Urothelium cell line (cell line): ENCODE measurements around the gene RELL1.
A peak's percentile ranks its signal among the peaks of the same experiment; 100 is the strongest.
"Not testable (repeated sequence)": the region's sequence is repeated elsewhere in the genome, so short reads cannot be mapped to it uniquely, and the experiment has no call there.

Experiments used
- DNase-seq: peaks from one replicate; pipeline ENCODE4 v3.0.0; 2011; ENCODE audit warnings: low spot score, mixed read lengths
- FAIRE-seq: peaks from 2 replicates; lab custom pipeline; 2011; peaks lifted over from hg19 to GRCh38; lab: Jason Lieb, UNC

RELL1 gene

DNA sequence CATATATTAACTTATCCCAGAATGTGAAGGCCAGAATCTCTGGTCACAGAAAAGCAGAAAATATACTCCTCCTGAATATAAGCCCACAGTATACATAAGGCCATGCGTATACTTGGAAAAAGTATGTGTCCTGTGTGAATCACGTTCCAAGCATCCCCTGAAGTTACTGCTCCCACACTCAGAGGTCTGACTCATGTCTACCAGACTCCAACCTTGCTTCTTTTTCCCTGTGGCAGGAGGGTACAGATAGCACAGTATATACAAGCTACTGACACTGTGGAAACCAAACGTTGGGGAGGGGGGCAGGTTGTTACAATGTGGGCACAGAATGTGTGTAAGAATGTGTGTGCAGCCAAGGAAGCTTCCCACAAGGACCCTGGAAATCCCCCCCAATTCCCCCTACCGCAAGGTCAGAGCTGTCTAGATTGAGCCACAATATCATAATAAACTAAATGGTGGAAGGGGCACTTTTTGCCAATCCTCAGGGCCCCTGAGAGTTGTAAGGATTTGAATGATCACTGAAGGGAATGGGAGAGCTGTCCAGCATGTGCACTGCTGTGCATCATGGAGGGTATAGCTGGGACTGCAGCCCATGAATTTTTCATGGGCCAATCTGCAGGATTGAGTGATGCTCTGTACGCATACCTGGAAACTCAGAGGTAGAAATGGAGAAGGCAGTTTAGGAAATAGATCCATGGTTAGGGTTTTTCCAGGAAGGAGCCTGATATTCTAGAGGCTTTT is 7.4 kb upstream of the RELL1 start:
- DNase-seq (peak; percentile 77), FAIRE-seq (peak; percentile 84)

DNA sequence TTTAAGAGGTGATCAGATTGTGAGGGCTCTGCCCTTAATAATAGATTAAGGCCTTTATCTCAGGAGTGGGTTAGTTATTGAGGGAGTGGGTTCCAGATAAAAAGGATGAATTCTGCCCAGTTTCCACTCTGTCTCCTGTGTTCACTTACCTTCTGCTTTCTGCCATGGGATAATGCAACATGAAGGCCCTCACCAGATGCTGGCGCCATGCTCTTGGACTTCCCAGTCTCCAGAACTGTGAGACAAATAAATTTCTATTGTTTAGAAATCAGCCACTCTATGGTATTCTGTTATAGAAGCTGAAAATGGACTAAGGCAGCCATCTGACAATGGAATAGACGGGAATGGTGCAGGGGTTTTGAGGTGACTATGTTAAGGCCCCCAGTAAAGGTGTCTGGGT is 6.9 kb upstream of the RELL1 start:
- FAIRE-seq (no peak), DNase-seq (no peak)

DNA sequence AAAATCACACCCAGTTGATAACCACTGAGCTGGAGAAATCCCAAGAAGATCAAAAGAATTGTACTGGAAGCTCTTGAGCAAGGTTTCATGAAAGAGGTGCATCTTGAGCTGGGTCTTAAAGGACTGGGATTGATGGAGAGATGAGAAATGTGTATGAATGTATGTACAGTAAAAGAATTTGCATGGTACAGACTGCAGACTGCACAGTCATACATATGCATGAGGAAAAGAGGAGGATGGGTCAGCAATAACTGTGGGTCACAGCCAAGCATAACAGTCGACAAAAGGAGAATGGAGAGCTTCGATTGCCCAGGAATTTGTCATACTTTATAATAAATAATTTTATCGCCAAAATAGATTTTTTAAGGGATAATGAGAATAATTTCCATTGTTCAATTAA is 4.8 kb upstream of the RELL1 start:
- DNase-seq (no peak), FAIRE-seq (no peak)

DNA sequence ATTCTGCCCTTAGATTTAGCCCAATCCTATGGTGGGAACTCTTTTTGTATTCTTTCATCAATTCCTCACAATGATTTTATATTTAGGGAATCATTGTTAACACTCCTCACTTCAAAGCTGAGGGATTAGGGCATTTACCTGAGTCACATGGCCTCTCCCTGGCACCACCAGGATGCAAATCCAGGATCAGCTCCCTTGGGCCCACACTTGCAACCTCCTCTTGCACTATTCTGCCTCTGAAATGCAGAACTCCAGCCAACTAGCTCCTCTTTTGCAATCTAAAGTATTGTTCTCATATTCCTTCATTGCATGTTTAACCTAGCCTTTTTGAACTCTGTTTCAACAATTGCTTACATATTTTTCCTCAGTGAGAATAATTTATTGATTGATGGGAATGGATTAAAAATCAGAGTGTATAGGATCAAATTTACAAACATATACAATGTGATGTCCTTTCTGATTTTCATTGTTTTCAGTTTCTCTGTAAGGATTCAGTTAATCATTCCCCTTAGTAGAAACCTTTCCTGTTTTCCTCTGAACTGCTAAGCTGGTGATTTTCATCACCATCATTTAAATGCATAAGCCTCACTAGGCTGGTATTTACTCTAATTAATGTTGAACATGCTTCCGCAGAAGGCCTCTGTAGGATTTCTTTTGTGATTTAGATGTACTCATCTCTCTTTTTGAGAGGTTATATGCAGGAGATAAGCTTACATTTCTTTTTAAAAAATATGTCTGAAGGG is 3.3 kb upstream of the RELL1 start:
- no peak for DNase-seq
- no peak for FAIRE-seq

DNA sequence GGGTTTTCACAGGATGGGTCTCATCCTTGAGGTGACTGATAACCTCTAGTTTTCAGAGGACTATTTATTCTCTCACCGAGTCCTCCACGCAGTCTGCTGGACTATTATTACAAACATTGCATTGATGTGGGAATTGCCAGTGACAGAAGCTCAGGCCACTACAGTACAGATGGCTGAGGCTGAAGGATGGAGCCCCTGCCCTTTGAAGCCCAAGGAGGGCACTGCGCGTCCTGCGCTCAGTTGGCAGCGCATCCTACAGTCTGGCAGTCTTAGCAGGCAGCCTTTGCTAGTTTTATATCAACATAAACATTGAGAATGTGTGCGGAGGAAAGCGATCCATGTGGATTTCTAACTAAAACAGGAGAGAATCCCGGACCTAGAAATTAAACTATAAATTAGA is 1.5 kb upstream of the RELL1 start:
- DNase-seq, result no peak
- no peak for FAIRE-seq

DNA sequence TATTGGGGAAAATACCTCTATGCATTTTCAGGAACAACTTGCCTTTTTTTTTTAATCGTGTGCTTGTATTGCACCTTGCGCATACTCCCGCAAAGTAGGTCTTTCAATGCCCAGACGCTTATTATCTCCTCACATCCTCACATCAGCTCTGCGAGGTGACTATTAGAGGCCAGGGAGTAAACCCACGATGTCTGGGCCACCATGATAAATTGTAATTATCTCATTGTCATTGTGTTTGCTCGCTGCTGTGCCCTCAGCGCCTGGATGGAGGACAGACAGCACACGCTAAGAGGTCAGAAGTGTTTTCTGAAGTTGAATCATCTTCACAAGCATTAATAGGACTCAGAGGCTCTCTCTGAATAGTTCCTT is 1.0 kb upstream of the RELL1 start:
- no peak for DNase-seq
- FAIRE-seq, result no peak

DNA sequence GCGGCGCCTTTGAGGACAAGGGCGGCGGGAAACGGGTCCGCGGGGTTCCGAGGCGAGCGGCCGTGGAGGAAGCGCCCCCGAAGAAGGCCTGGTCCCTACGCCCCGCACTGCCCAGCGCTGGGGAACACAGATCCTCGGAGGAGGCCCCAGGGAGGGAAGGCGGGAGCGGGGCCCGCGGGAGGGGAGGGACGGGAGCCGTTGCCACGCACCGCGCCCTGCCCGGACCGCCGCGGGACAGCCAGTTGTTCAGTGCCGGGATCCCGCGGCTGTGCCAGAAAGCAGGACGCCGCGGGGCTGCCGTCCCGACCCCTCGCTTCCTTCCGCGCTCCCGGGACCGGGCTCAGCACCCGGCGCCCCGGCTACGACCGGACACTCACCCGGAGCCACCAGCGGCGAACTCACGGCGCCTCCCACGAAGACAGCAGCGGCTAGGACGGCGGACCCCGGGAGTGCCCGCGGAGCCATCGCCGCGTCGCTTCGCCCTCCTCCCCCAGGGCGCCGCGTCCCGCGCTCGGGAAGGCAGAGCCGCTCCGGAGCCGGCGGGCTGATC is 278 bp downstream of the RELL1 start:
- peak; percentile 56 for DNase-seq
- no peak for FAIRE-seq

DNA sequence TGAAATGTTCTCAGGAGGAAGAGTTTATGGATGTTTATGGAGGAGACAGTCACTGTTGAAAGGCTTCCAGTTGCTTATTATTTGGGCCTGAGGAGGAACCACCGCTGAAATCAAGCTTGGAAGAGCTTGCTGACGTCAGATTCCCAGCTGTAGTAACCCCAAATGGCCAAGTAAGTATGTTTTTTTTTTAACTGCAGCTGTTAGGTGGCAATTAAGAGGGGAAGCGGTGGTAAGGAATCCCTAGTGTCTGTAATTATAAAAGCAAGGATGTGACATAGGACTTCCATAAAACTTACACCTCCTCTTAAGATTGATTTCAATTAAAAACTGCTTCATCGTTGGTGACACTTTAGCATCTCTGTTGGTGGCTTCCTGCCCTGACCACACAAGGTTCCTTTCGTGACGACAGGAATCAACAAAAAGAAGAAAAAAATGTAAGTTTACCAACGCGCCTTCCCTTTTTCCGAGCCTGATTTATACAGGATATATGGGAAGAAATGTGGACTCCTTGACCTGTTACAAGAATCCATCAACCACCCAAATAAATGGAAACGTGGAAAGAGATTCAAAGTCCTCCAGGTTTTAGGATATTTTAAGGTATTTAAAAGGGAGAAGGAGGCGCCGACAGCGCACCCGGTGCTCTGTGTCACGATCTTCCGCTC is 884 bp downstream of the RELL1 start:
- FAIRE-seq (no peak), DNase-seq (no peak)

DNA sequence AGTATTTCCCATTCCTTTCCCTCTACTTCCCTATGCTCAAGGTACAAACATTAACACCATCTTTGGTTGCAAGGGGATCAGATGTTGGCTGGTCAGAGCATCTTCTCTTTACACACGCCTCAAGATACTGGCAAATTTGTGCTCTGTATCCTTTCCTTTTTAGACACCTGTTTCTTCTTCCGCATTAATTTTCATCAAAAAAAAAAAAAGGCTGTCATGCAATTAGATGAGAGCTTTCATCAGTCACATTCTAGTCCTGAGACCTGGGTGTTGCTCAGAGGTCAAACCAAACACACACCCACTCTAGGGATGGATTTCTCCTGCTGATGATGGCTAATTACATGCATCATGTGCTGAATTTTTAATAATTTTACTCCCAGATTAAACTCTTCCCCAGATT is 2.0 kb downstream of the RELL1 start:
- DNase-seq (no peak), FAIRE-seq (no peak)

DNA sequence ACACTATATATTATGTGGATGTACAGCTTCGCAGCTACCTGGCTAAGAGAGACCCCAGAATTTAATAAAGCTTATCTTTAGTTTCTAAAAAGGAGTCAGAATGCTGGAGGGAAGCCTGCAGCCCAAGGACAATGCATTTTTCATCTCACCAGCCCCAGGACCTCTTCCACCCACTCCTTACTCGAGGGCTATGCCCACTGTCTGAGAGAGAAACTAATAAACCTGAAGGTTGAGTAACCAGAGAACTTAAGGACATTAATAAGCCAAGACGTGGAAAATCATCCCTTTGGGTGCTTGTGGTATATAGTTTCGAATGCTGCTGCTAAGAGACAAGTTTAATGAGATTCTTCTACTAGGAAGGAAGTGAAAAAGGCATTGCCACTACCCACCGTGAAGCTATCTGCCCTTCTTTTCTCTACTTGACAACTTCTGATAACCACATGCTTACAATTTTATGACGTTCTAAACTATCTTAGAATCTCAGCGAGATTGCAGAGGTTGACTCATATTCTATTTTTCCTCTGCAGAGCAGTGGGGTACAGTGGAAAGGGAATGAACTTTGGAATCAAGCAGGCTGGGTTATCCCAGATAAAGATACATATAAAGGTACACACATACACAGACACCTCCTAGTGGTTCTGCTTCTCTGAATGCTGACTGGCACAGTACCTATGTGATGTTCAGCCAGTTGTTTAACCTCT is 3.3 kb downstream of the RELL1 start:
- no peak for DNase-seq
- FAIRE-seq, result no peak

DNA sequence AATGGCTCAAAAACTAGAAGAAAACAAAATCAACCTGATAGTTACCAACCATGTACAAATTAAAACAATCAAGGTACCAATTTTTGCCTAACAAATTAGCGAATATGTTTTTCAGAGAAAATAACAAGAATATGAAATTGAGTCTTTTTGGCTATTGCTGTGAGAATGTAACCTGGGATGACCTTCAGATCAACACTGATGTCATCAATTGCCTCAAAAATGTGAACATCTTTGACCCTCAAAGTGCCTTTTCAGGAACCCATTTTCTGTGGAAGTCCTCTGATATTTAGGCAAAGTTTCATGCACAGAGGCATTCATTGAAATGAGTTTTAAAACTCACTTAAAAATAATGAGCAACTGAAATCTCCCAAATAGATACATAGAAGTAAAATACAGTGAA is 6.1 kb downstream of the RELL1 start:
- FAIRE-seq, result no peak
- no peak for DNase-seq

DNA sequence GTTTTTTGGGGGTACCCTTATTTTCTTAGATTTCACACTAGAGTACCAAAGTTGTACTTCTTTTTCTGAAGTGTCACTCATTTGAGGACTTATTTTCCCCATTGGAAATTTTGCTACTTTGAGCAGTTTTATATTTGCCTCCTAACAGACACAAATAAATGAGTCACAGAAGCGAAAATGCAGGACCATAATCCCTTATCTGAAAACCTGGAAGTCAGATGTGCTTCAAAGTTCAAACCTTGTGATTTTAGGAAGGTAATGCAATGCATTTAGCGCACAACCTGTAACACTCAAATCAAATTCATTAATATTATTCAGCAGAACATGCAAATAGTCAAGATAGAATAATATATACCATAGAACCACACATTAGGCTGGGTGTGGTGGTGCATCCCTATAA is 6.9 kb downstream of the RELL1 start:
- DNase-seq (no peak), FAIRE-seq (no peak)

DNA sequence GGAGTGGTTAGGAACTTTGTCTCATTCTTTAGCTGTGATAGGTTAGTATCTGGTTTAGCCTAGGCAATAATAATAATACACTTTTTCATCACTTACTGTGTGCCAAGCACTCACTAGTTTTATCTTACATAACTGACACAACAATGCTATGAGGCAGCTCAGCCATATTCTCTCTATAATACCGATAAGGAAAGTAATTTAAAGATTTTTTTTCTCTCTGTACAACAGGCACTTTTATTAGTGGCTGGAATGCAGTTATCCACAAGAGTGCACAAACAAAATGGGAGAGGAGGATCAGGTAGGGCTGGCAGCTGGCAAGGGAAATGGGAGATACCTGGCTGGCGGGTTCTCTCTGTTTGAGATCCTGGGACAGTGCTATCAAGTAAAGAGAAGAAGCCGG is 7.6 kb downstream of the RELL1 start:
- DNase-seq, result no peak
- no peak for FAIRE-seq

DNA sequence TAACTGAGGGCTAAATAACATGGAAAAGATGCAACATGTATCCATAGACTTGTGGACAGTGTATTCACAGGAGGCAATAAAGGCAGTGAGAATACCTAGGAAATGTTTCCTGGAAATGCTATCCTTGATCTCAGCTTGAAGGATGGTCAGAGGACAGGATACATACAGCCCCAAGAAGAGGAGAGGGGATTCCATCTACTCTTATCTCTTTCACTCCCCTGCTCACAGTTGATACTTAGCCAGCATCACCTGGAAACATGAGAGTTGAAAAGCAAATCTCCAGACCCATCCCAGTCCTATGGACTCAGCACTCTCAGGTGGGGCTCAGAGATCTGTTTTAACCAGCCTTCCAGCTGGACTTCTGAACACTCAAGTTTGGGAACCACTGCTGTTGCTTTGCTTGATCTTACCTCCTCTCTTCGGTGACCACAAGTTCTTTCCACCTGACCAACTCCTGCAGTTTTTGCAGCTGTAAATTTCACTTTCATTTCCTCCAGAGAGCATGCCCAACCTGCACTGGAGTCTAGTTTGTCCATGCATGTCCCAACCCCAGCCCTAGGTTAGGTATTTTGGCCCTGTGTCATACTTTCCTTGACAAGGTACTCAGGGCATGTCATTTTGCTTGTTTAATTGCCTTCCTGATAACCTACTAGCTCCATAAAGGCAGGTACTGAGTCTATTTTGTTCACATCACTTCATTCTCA is 10.4 kb downstream of the RELL1 start:
- DNase-seq (no peak), FAIRE-seq (no peak)

DNA sequence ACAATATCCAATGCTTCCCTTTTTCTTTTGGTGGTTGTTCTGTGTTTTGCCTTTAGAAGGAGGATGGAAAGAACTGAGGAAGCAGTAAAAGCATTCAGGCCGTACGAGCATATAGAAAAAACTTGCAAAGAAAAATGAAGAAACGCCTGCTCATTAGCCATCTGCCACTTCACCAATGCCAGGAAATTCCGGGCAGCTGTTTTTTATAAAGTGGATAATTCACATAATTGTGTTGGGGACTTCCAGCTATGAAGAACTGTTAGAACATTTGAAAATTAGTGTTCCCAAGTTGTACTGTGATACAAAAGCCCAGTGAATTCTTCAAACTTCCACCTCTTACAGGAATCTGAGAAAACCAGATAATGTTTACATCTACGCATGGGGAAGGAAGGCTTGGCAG is 11.7 kb downstream of the RELL1 start:
- DNase-seq, result no peak
- no peak for FAIRE-seq

DNA sequence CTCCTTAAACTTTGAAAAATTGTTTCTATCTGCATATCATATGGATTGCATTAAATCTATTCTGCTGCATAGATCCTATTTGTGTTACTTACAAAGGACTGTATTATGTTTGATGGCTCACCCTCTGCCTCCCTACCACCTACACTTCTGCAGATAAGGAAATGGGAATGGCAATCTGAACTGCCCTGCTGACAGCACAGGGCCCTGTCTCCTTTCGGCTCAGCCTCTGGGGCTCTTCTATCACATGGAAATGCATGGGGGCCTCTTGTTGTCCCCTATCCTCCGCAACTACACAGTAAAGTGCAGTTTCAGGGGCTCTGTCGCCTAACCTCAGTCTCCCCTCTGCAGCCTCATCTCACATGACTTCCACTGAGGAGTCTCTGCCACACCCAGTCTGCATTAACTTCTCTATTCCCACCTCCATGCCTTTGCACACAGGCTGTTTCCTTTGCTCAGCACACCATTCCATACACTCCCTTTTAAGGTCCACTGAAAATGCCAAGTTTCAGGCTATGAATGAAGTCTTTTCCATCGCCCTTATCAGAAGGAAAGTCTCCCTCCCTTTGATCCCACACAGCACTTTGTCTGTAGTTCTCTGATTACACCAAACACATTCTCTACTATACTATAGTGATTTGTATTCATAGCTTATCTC is 12.5 kb downstream of the RELL1 start:
- FAIRE-seq (no peak), DNase-seq (no peak)

DNA sequence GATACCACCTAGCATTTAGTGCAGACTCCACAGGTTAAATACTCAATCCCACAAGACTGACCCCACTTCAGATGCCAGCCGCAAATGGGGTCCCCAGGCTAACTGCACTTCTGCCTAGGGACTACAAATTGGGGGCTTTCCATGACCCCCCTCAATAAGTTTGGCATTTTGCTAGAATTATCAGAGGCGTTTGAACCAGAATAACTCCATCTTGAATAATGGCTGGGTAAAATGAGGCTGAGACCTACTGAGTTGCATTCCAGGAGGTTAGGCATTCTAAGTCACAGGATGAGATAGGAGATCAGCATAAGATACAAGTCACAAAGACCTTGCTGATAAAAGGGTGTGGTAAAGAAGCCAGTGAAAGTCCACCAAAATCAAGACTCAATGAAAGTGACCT is 15.1 kb downstream of the RELL1 start:
- no peak for DNase-seq
- FAIRE-seq, result no peak

DNA sequence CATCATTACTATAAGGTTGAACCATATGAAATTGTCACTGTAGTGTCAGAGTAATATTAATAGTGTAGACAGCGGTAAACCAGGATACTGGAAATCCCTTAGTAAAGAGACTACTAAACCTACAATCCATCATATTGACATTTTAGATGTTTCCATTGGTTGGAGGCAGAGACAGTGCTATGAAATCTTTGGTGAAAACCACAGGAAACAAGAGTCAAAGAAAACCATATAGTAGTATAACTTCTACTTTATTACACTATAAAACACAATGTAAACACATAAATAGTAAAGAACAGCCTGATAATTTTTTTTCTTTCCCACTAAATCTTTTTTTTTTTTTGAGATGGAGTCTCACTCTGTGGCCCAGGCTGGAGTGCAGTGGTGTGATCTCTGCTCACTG is 15.9 kb downstream of the RELL1 start:
- no peak for FAIRE-seq
- no peak for DNase-seq

DNA sequence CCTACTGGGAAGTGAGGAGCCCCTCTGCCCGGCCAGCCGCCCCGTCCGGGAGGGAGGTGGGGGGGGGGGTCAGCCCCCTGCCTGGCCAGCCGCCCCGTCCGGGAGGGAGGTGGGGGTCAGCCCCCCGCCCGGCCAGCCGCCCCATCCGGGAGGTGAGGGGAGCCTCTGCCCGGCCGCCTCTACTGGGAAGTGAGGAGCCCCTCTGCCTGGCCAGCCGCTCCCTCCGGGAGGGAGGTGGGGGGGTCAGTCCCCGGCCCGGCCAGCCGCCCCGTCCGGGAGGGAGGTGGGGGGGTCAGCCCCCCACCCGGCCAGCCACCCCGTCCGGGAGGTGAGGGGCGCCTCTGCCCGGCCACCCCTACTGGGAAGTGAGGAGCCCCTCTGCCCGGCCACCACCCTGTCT is 17.1 kb downstream of the RELL1 start:
- DNase-seq, FAIRE-seq: not testable (repeated sequence)
